WERI-Rb-1 (cell line): ENCODE data around the gene C1QTNF7.

Source experiments
- DNase-seq: peaks from one replicate; pipeline ENCODE4 v3.0.0-alpha.2; 2020
- H3K27ac ChIP-seq: fragments of 250-450 bp; sonication (Bioruptor Pico); 2 replicates; pipeline ENCODE4 v1.5.1; 2020; ENCODE audit warnings: mild to moderate bottlenecking, moderate library complexity
- H3K27me3 ChIP-seq: fragments of 250-450 bp; sonication (Bioruptor Pico); 2 replicates; pipeline ENCODE4 v1.5.1; 2021; ENCODE audit warnings: mild to moderate bottlenecking, low read depth, moderate library complexity; ENCODE audit not compliant: insufficient read depth, severe bottlenecking
- H3K36me3 ChIP-seq: fragments of 250-450 bp; sonication (Bioruptor Pico); 2 replicates; pipeline ENCODE4 v1.5.1; 2020; ENCODE audit warnings: mild to moderate bottlenecking, moderate library complexity
- H3K4me3 ChIP-seq: 2 replicates; pipeline ENCODE4 v1.5.1; 2011; ENCODE audit warnings: low read depth, mild to moderate bottlenecking, control low read depth, low read length
- H3K9me3 ChIP-seq: fragments of 250-450 bp; sonication (Bioruptor Pico); 2 replicates; pipeline ENCODE4 v1.5.1; 2021; ENCODE audit warnings: mild to moderate bottlenecking, moderate library complexity; ENCODE audit not compliant: severe bottlenecking
- CTCF ChIP-seq: IDR thresholded peaks from 2 replicates; pipeline ENCODE4 v1.5.1; 2011; ENCODE audit warnings: low read depth, mild to moderate bottlenecking, control low read depth, inconsistent platforms, low read length

The C1QTNF7 gene

GRCh38 chr4:15443371-15444160 is 15.7 kb downstream of the C1QTNF7 start:
- no peaks in the 10 kb centered on the region for H3K36me3 ChIP-seq
- H3K4me3 ChIP-seq = no peak overlapping the region
- H3K27ac ChIP-seq = no peak overlapping the region
- H3K9me3 ChIP-seq = no peaks in the 10 kb centered on the region
- DNase-seq = no peak
- no peak for TF ChIP-seq CTCF
- H3K27me3 ChIP-seq = no peaks in the 10 kb centered on the region

GRCh38 chr4:15444276-15444675 is 16.4 kb downstream of the C1QTNF7 start:
- Histone ChIP-seq H3K36me3 (no peaks in the 10 kb centered on the region), H3K9me3 (no peaks in the 10 kb centered on the region), H3K4me3 (no peak overlapping the region), H3K27ac (no peak overlapping the region), H3K27me3 (no peaks in the 10 kb centered on the region)
- TF ChIP-seq CTCF = no peak
- DNase-seq = no peak

GRCh38 chr4:15444879-15445547 is 17.2 kb downstream of the C1QTNF7 start:
- Histone ChIP-seq H3K36me3 (no peaks in the 10 kb centered on the region), H3K27me3 (no peaks in the 10 kb centered on the region), H3K9me3 (no peaks in the 10 kb centered on the region), H3K4me3 (no peak overlapping the region), H3K27ac (no peak overlapping the region)
- no peak for DNase-seq
- TF ChIP-seq CTCF = no peak

GRCh38 chr4:15451181-15451865 is 23.5 kb downstream of the C1QTNF7 start:
- DNase-seq = no peak
- H3K36me3 ChIP-seq = no peaks in the 10 kb centered on the region
- no peak overlapping the region for H3K4me3 ChIP-seq
- H3K27me3 ChIP-seq = no peaks in the 10 kb centered on the region
- no peak for TF ChIP-seq CTCF
- H3K9me3 ChIP-seq = no peaks in the 10 kb centered on the region
- no peak overlapping the region for H3K27ac ChIP-seq

GRCh38 chr4:15451866-15452765 is 24.3 kb downstream of the C1QTNF7 start:
- Histone ChIP-seq H3K9me3 (no peaks in the 10 kb centered on the region), H3K36me3 (no peaks in the 10 kb centered on the region), H3K4me3 (no peak overlapping the region), H3K27ac (no peak overlapping the region), H3K27me3 (no peaks in the 10 kb centered on the region)
- no peak for DNase-seq
- TF ChIP-seq CTCF = no peak
